Prostate gland (tissue), 2 donors: ENCODE data around the gene SLC25A10. TPM values are rescaled to one million over a fixed set of nuclear protein-coding genes. Genes with fewer than 3 reads are reported as not detected.

Experiments used
- DNase-seq: peaks from one replicate; pipeline ENCODE4 v3.0.0-alpha.2; 2019; ENCODE audit warnings: low spot score
- H3K27ac ChIP-seq, 2 donors: fragments of 200-600 bp; sonication (generic); 2 replicates each; pipeline ENCODE4 v1.5.1; 2017 to 2019
- H3K27me3 ChIP-seq: fragments of 200-600 bp; sonication (generic); replicated peaks from 2 replicates; pipeline ENCODE4 v1.5.1; 2019; ENCODE audit not compliant: insufficient read depth
- H3K36me3 ChIP-seq, 2 donors: fragments of 200-600 bp; sonication (generic); 1 replicate in 1 of 2; 2 replicates in 1 of 2; pipeline versions ENCODE4 v1.5.1 to v1.8.1; 2017 to 2019
- H3K4me1 ChIP-seq: fragments of 200-600 bp; sonication (generic); replicated peaks from 2 replicates; pipeline ENCODE4 v1.5.1; 2019
- H3K4me3 ChIP-seq, 2 donors: fragments of 200-600 bp; sonication (generic); 2 replicates each; pipeline ENCODE4 v1.5.1; 2017 to 2019
- H3K9me3 ChIP-seq: fragments of 200-600 bp; sonication (generic); 2 replicates; pipeline ENCODE4 v1.5.1; 2017
- CTCF ChIP-seq, 4 experiments: fragments of 200-600 bp in 2 of 4; fragments of 450-650 bp in 2 of 4; sonication (generic) in 2 of 4; IDR thresholded peaks; 1 replicate in 3 of 4; 2 replicates in 1 of 4; pipeline ENCODE4 v1.5.1; 2016 to 2019; ENCODE audit warnings: antibody characterized with exemption in 4 of 4, mild to moderate bottlenecking in 2 of 4, moderate library complexity in 2 of 4
- POLR2A ChIP-seq: fragments of 450-650 bp; IDR thresholded peaks from one replicate; pipeline ENCODE4 v1.6.1; 2016; ENCODE audit warnings: antibody characterized with exemption, mild to moderate bottlenecking
- POLR2AphosphoS5 ChIP-seq: sonication (generic); formaldehyde crosslinking; IDR thresholded peaks from one replicate; pipeline ENCODE4 v1.6.1; 2017; ENCODE audit warnings: antibody characterized with exemption
- WGBS: methylation state at CpG from one replicate; pipeline ENCODE4 v1.1.5; 2018; 5-methylcytosine and 5-hydroxymethylcytosine counted together
- intact Hi-C: fragments of 100-400 bp; cut with DNase I; formaldehyde crosslinking; loops from one replicate; pipeline ENCODE4 v1.14.2; 2022
- total RNA-seq, 2 donors: library from RNA; depleted of rRNA; stranded (reverse); fragments of >200 nt; gene quantifications; one replicate each; pipeline ENCODE4 v1.1.0, GENCODE V29; 2016

The SLC25A10 gene
- total RNA-seq, 2 donors from 2014 or later: 39.1 to 39.4 TPM

DNA sequence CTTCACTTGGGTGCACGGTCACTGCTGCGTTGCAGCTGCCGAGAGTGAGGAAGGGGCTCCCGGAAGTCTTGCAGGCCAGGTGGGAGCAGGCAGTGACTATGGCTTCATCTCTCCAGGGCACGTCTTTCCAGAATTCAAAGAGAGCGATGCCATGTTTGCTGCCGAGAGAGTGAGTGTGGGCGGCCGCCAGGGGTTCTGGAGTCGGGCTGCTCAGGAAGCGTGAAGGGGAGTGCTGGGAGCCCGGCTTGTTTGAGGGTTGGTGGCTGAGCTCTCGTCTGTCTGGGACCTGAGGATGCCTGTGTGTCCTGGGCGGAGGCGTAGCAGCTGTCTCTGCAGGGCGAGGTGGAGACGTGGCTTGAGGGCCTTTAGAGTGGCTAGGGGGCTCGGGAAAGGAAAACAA lies 22.0 kb upstream of the SLC25A10 start:
- Histone ChIP-seq H3K27me3 (no peaks in the 10 kb centered on the region), H3K4me1 (peaks cover 3% of the 10 kb centered on the region), H3K36me3 (peaks cover 12 to 61% of the 10 kb centered on the region in 2 donors), H3K9me3 (no peaks in the 10 kb centered on the region), H3K27ac (no peak overlapping the region), H3K4me3 (no peak overlapping the region)
- no peak for DNase-seq
- 90% methylated on average over 18 of the region's 18 CpGs for WGBS
- no peak for TF ChIP-seq POLR2A
- no peak for TF ChIP-seq POLR2AphosphoS5
- TF ChIP-seq CTCF (IDR thresholded peaks at IDR 0.05): no peak
- intact Hi-C loops: no loop called here

DNA sequence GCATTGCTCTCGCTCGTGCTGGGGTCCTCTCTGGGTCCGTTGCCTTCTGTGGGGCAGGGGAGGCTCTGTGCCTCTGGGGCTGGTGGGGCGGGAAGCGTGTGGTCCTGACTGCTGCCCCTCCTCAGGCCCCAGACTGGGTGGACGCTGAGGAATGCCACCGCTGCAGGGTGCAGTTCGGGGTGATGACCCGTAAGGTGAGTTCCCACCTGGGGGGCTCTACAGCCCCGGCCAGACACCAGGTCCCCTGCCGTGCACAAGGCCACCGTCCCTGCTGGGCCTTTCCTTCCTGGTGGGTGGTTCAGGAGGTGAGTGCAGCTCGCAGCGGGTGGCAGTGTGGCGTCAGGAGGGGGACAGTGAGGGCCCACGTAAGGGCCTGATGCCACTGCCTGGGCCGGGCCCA lies 21.5 kb upstream of the SLC25A10 start:
- Histone ChIP-seq H3K4me3 (no peak overlapping the region), H3K27me3 (no peaks in the 10 kb centered on the region), H3K27ac (no peak overlapping the region), H3K9me3 (no peaks in the 10 kb centered on the region), H3K36me3 (peaks cover 15 to 66% of the 10 kb centered on the region in 2 donors), H3K4me1 (no peaks in the 10 kb centered on the region)
- TF ChIP-seq POLR2AphosphoS5: no peak
- TF ChIP-seq CTCF (IDR thresholded peaks at IDR 0.05): no peak
- TF ChIP-seq POLR2A: no peak
- intact Hi-C loops: no loop called here
- no peak for DNase-seq
- 81% methylated on average over 14 of the region's 17 CpGs for WGBS

DNA sequence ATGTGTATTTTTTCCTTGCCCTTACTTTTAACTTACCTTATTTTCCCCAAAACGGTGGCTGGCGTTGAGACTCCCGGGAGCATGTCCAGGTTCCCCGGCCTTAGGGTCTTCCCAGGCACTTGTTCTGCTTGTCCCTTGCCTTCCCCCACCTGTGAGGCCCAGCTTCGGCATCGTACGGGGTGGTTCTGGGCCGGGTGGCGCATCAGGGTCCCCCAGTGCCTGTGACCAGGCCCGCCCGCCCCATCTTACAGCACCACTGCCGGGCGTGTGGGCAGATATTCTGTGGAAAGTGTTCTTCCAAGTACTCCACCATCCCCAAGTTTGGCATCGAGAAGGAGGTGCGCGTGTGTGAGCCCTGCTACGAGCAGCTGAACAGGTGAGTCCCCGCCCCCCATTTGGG lies 20.9 kb upstream of the SLC25A10 start:
- Histone ChIP-seq H3K9me3 (no peaks in the 10 kb centered on the region), H3K27me3 (no peaks in the 10 kb centered on the region), H3K36me3 (peaks cover 18 to 72% of the 10 kb centered on the region in 2 donors), H3K4me1 (no peaks in the 10 kb centered on the region), H3K27ac (no peak overlapping the region), H3K4me3 (no peak overlapping the region)
- DNase-seq: no peak
- TF ChIP-seq POLR2A (no peak), CTCF (IDR thresholded peaks at IDR 0.05) (no peak)
- 88% methylated on average over 18 of the region's 18 CpGs for WGBS
- intact Hi-C loops: no loop called here

- no peaks in the 10 kb centered on the region for H3K9me3 ChIP-seq
- WGBS: 93% methylated on average over 20 of the region's 20 CpGs
- H3K36me3 ChIP-seq: peaks cover 18 to 72% of the 10 kb centered on the region in 2 donors
- DNase-seq: no peak
- H3K4me1 ChIP-seq: no peaks in the 10 kb centered on the region
- no peak overlapping the region for H3K27ac ChIP-seq
- intact Hi-C loops: no loop called here
- H3K27me3 ChIP-seq: no peaks in the 10 kb centered on the region
- no peak overlapping the region for H3K4me3 ChIP-seq
- TF ChIP-seq POLR2A: no peak
- TF ChIP-seq POLR2AphosphoS5: no peak
- no peak for TF ChIP-seq CTCF (IDR thresholded peaks at IDR 0.05)
These were observed 20.5 kb upstream of the SLC25A10 start for GRCh38 chr17:81691608-81692007.

DNA sequence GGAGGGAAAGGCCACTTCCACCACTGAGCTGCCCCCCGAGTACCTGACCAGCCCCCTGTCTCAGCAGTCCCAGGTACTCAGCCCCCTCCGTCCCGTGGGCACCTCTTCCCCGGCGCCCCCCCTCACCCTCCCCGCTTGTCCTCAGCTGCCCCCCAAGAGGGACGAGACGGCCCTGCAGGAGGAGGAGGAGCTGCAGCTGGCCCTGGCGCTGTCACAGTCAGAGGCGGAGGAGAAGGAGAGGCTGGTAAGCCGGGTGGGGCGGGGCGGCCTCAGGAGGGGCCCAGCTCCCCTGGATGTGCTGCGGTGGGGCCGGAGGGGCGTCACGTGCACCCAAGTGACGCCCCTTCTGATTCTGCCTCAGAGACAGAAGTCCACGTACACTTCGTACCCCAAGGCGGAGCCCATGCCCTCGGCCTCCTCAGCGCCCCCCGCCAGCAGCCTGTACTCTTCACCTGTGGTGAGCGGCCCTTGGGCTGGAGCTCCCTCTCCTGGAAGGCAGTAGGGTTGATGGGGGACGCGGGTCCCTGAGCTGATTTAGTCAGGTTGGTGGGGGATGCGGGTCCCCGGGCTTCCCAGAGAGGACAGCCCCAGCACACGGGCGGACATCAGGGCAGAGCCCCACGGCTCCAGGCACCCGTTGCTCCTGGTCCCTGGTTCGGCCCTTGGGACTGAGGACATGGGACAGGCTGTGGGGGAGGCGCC lies 18.4 kb upstream of the SLC25A10 start:
- Histone ChIP-seq H3K4me3 (no peak overlapping the region), H3K4me1 (no peaks in the 10 kb centered on the region)
- WGBS: 89% methylated on average over 32 of the region's 35 CpGs

More for the DNA sequence above, 18.4 kb upstream of the SLC25A10 start:
- intact Hi-C loops: no loop called here
- H3K27me3 ChIP-seq: no peaks in the 10 kb centered on the region
- H3K36me3 ChIP-seq: peaks cover 22 to 60% of the 10 kb centered on the region in 2 donors
- no peaks in the 10 kb centered on the region for H3K9me3 ChIP-seq
- H3K27ac ChIP-seq: no peak overlapping the region
- TF ChIP-seq POLR2A (no peak), CTCF (IDR thresholded peaks at IDR 0.05) (no peak), POLR2AphosphoS5 (no peak)
- DNase-seq: no peak
